Skeletal muscle tissue (tissue), 4 donors: ENCODE results near the gene PUDP. TPM values are rescaled to one million over a fixed set of nuclear protein-coding genes. Genes with fewer than 3 reads are reported as not detected.

ENCODE experiments used
- H3K27ac ChIP-seq: one replicate; pipeline ENCODE4 v1.7.0; 2013; ENCODE audit warnings: mild to moderate bottlenecking, low read depth, low read length, inconsistent platforms
- H3K27me3 ChIP-seq, 3 donors: one replicate each; pipeline ENCODE4 v1.7.0; 2013; ENCODE audit warnings: low read length in 3 of 3; ENCODE audit not compliant: control insufficient read depth in 3 of 3, insufficient read depth in 3 of 3
- H3K36me3 ChIP-seq, 3 donors: one replicate each; pipeline ENCODE4 v1.7.0; 2013; ENCODE audit warnings: low read length in 3 of 3; ENCODE audit not compliant: control insufficient read depth in 3 of 3, insufficient read depth in 3 of 3
- H3K4me1 ChIP-seq, 3 donors: one replicate each; pipeline ENCODE4 v1.7.0; 2013; ENCODE audit warnings: low read length in 3 of 3, mild to moderate bottlenecking in 3 of 3; ENCODE audit not compliant: control insufficient read depth in 3 of 3, insufficient read depth in 3 of 3
- H3K4me3 ChIP-seq, 3 donors: one replicate each; pipeline ENCODE4 v1.7.0; 2013; ENCODE audit warnings: low read length in 3 of 3
- H3K9ac ChIP-seq, 3 donors: one replicate each; pipeline ENCODE4 v1.7.0; 2013; ENCODE audit warnings: low read length in 3 of 3, mild to moderate bottlenecking in 3 of 3, moderate library complexity in 2 of 3, low read depth in 1 of 3
- H3K9me3 ChIP-seq, 3 donors: one replicate each; pipeline ENCODE4 v1.7.0; 2013; ENCODE audit warnings: low read length in 3 of 3; ENCODE audit not compliant: control insufficient read depth in 3 of 3
- total RNA-seq: library from RNA; depleted of rRNA; stranded (reverse); fragments of >200 nt; gene quantifications from one replicate; pipeline ENCODE4 v1.2.3, GENCODE V29; 2014
- donor health status: Osteomylitis.

Gene PUDP
- total RNA-seq, 1 donor from 2014 or later = 15.1 TPM

DNA sequence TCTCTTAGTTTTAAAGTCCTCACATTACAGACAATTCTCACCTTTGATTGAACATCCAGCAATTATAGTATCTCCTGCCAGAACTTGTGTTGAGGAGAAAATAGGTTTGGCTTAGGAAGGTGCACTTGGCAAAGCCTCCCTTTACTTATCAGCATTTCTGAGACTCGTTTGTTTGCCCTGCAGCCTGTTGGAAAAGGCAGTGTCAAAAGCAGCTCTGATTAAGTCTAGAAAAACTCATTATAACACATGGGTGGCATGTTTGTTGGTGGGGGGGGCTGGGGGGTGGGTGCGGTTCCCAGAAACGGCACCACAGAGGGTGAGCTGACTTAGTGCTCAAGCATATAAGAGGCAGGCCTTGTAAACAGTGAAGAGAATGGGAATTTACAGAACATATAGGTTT is 21.7 kb upstream of the PUDP start:
- Histone ChIP-seq H3K9ac (no peak overlapping the region), H3K36me3 (no peaks in the 10 kb centered on the region), H3K9me3 (no peaks in the 10 kb centered on the region), H3K27me3 (no peaks in the 10 kb centered on the region), H3K4me1 (no peaks in the 10 kb centered on the region), H3K4me3 (no peak overlapping the region), H3K27ac (no peak overlapping the region)

DNA sequence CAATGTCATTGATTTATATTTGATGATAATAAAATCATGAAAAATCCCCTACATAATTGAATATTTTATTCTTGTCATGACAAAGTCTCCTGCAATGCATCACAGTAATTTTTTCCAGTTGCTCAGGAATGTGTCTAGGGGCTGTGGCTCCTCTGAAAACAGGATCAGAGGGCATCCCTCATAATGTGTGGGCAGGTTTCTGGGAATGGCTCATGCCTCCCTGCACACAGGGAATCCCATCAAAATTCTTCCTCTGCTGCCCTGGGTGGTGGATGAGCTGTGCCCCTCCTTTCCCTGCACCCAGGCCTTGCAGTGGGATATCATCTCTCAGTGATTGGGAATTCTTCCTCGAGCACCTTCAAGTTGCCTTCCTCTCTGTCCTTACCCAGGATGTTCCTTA is 20.4 kb upstream of the PUDP start:
- Histone ChIP-seq H3K27ac (no peak overlapping the region), H3K4me1 (no peaks in the 10 kb centered on the region), H3K9me3 (no peaks in the 10 kb centered on the region), H3K27me3 (no peaks in the 10 kb centered on the region), H3K9ac (no peak overlapping the region), H3K4me3 (no peak overlapping the region), H3K36me3 (no peaks in the 10 kb centered on the region)

DNA sequence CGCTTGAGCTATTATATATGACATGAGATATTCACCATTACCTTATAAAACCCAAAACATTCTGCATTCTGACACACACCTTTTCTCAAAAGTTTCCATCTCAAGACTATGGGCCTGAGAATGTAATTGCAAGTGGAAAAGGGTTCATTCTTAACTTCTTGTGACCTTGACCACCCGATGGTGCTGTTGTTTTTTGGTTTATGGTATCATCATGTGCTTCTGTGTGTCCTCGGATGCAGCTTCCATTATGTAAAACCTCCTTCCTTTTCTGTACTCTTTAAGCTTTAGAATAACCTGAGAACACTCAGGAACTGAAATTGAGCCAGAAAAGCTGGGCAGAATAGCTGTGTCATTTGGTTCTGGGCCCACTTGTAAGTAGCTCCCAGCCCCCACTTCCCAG is 16.2 kb upstream of the PUDP start:
- no peaks in the 10 kb centered on the region for H3K9me3 ChIP-seq
- H3K27me3 ChIP-seq = no peaks in the 10 kb centered on the region
- H3K4me3 ChIP-seq = no peak overlapping the region
- H3K27ac ChIP-seq = no peak overlapping the region
- H3K36me3 ChIP-seq = no peaks in the 10 kb centered on the region
- no peak overlapping the region for H3K9ac ChIP-seq
- no peaks in the 10 kb centered on the region for H3K4me1 ChIP-seq

DNA sequence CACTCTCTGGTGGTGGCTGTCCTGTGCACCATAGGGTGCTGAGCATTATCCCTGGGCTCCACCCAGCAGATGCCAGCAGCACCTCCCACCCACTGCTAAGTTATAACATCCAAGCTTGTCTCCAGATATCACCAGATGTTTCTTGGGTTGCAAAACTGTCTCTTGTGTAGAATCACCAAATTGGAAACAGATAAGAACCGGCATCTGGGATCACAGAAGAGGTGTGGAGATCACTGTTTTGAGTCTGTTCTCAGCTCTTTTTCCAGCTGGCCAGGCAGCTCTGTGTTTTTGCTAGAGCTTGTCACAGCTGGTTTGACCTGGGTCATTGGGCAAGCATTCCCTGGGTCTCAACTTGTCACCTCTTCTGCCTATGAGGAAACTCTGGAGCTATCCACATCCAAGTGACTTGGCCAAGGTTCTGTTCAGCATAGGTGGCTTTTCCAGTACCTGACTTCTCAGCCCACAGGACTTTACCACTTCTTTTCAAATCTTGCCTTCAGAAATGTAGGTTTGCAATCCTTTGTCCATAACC is 15.3 kb upstream of the PUDP start:
- Histone ChIP-seq H3K27me3 (no peaks in the 10 kb centered on the region), H3K27ac (no peak overlapping the region), H3K36me3 (no peaks in the 10 kb centered on the region), H3K4me1 (no peaks in the 10 kb centered on the region), H3K9ac (no peak overlapping the region), H3K4me3 (no peak overlapping the region), H3K9me3 (no peaks in the 10 kb centered on the region)

DNA sequence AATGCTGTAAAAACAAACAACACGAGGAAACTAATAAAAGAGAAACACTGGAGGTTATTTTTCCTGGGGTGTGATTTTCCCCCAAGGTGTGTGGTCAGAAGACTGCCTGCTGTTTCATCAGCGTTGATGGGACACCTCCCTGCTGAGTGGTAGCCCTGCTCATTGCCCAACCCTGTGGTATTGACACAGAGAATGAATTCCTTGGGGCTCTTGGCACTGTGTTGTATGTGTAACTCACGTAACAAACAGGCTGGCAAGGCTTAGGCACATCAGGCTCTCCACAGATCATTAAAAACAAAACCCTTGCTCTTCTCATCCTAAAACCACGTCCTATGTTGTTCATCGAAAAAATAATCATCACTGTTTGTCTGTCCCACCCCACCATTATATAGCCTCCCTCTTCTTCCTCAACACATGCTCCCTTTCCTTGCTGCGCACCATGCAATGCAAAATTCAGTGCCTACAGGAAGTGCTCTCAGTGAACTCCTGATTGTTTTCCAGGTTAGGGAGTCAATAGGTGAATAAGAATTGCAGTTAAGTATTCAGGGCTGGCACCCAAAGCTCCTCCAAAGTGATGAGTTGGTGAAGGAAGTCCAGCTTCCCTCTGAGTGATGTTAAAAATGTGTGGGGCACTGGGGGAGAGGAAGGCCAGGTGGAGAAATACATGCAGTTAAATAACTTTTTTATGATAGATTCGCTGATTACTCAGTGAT is 11.4 kb upstream of the PUDP start:
- no peaks in the 10 kb centered on the region for H3K27me3 ChIP-seq
- no peak overlapping the region for H3K4me3 ChIP-seq
- H3K9me3 ChIP-seq = no peaks in the 10 kb centered on the region
- H3K9ac ChIP-seq = no peak overlapping the region
- no peak overlapping the region for H3K27ac ChIP-seq
- no peaks in the 10 kb centered on the region for H3K36me3 ChIP-seq
- H3K4me1 ChIP-seq = no peaks in the 10 kb centered on the region

DNA sequence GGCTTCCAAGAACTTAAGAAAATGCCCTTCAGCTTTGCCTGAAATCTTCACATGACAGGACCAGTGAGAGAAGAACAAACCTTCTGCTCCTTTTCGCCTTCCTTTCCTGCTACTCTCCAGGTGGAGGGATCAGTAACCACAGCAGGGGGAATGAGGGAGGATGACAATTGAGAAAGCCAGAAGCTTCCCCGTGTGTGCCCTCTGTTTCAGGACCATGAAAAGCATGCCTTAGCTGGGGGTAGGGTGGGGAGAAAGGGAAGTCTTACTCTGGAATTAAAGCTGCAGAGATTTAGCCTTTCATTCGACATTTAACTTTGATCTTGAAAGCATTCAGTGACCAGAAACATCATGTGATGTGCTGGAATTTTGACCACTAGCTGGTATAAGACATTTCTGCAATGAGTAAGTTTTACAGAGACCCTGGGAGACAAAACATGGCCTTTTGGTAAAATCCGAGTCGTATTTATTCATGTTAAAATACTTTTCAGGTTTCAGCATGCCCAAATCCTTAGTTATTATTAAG is 10.6 kb upstream of the PUDP start:
- Histone ChIP-seq H3K9me3 (no peaks in the 10 kb centered on the region), H3K27me3 (no peaks in the 10 kb centered on the region), H3K4me1 (no peaks in the 10 kb centered on the region), H3K4me3 (no peak overlapping the region), H3K9ac (no peak overlapping the region), H3K36me3 (no peaks in the 10 kb centered on the region), H3K27ac (no peak overlapping the region)

DNA sequence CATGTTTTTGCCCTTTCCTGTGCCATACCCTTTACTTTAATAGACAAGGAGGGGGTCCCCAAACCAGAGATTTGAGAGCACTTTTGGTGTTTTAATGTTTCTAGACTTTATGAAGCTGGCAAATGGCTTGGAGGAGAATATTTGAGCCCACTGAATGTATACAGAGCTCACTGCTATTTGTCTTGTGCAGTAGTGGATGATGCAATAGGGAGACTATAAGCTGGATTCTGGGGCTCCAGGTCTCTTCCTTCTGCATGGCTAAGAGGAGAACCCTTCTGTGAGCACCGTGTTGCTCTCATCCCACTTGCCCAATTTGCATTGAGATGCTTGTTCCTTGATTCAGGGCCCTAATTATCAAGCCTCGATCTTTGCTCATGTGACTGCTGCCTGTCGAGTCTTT is 8.9 kb upstream of the PUDP start:
- Histone ChIP-seq H3K27me3 (no peaks in the 10 kb centered on the region), H3K4me3 (no peak overlapping the region), H3K9ac (no peak overlapping the region), H3K4me1 (no peaks in the 10 kb centered on the region), H3K27ac (no peak overlapping the region), H3K36me3 (no peaks in the 10 kb centered on the region), H3K9me3 (no peaks in the 10 kb centered on the region)

DNA sequence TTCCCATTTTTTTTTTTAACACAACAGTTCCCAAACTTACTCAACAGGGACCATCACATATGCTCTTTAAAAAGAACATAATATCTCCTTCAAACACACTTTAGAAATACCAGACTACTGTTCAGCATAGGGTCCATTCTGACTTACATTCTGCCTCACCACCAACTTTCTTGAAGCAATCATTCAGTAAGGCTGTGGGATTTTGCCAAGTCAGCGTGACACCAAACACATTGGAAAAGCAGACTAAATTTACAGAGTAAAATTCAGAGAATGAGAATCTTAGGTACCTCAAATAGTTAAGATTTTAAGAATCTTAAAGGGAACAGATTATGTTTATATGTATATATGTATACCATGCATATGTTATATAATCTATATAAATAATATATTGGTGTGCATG is 7.2 kb upstream of the PUDP start:
- H3K4me1 ChIP-seq = no peaks in the 10 kb centered on the region
- no peaks in the 10 kb centered on the region for H3K27me3 ChIP-seq
- no peaks in the 10 kb centered on the region for H3K36me3 ChIP-seq
- no peak overlapping the region for H3K9ac ChIP-seq
- no peak overlapping the region for H3K4me3 ChIP-seq
- H3K9me3 ChIP-seq = no peaks in the 10 kb centered on the region
- H3K27ac ChIP-seq = no peak overlapping the region

DNA sequence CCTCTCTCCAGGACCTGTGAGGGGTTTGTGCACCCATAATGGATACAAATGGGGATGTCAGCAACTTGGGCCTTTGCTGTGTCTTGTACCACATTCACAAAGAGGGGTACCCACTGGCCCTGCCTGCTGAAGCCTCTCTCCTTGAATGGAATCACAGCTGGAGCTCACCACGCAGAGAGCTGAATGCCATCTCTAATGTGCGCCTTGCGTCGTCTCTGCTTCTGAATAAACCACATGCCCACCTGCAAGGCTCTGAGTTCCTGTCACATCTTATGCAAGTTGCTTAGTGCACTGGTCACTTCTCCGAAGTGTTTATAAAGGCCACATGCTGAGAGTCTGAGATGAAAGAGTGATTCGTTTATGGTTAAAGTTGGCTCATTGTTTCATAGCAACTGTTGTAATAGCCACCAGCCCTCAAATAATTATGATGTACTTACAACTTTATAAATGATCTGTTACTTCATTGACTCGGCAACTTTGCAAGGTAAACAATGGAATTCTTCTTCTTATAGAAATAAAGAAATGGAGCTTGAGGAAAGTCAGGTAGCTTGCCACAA is 6.2 kb upstream of the PUDP start:
- no peak overlapping the region for H3K27ac ChIP-seq
- H3K27me3 ChIP-seq = no peaks in the 10 kb centered on the region
- no peaks in the 10 kb centered on the region for H3K9me3 ChIP-seq
- no peak overlapping the region for H3K4me3 ChIP-seq
- no peak overlapping the region for H3K9ac ChIP-seq
- no peaks in the 10 kb centered on the region for H3K36me3 ChIP-seq
- no peaks in the 10 kb centered on the region for H3K4me1 ChIP-seq

DNA sequence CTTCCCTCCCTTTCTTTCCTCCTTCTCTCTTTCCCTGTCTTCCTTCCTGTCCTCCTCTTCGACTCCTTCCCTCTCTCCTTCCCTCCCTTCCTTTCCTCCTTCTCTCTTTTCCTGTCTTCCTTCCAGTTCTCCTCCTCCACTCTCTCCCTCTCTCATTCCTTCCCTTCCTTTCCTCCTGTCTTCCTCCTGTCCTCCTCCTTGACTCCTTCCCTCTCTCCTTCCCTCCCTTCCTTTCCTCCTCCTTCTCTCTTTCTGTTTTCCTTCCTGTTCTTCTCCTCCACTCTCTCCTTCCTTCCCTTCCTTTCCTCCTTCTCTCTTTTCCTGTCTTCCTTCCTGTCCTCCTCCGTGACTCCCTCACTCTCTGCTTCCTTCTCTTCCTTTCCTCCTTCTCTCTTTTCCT is 5.3 kb upstream of the PUDP start:
- Histone ChIP-seq H3K36me3 (no peaks in the 10 kb centered on the region), H3K27me3 (no peaks in the 10 kb centered on the region), H3K4me3 (no peak overlapping the region), H3K4me1 (peaks cover 0 to 5% (median 0%) of the 10 kb centered on the region in 3 donors), H3K9ac (no peak overlapping the region), H3K9me3 (no peaks in the 10 kb centered on the region), H3K27ac (no peak overlapping the region)
